Measurements from ENCODE around the gene PRR3.

The PRR3 gene

GRCh38 chr6:30571075-30571761 is 14.1 kb downstream of the PRR3 start, which contains the start of gene ABCF1:
Gene ABCF1 (plus strand): TSS chr6:30571442. CDS start chr6:30571488, 46 bp downstream.
- H3K27ac ChIP-seq: peak within 1 kb of the TSS; percentile 81

GRCh38 chr6:30571762-30572082 is 14.6 kb downstream of the PRR3 start:
- TF ChIP-seq CTCF (conservative IDR thresholded peaks at IDR 0.05) (no peak), ZFX (IDR thresholded peaks at IDR 0.05) (no peak)
- peak overlapping the region; percentile 81 for H3K27ac ChIP-seq

More at GRCh38 chr6:30571075-30571761, 14.1 kb downstream of the PRR3 start, which contains the start of gene ABCF1:
- peak; percentile 71; the same call in 1 of the 2 replicates for TF ChIP-seq ZFX (IDR thresholded peaks at IDR 0.05)
- no peak for TF ChIP-seq CTCF (conservative IDR thresholded peaks at IDR 0.05)

- TF ChIP-seq ZFX (IDR thresholded peaks at IDR 0.05): no peak
- TF ChIP-seq CTCF (conservative IDR thresholded peaks at IDR 0.05): no peak
- peak overlapping the region; percentile 81; the same call in 1 of the 2 replicates for H3K27ac ChIP-seq
Measured at GRCh38 chr6:30572148-30572547, 15.1 kb downstream of the PRR3 start.

GRCh38 chr6:30573113-30573512 is 16.0 kb downstream of the PRR3 start:
- no peak overlapping the region for H3K27ac ChIP-seq
- no peak for TF ChIP-seq ZFX (IDR thresholded peaks at IDR 0.05)
- no peak for TF ChIP-seq CTCF (conservative IDR thresholded peaks at IDR 0.05)

- no peak for TF ChIP-seq CTCF (conservative IDR thresholded peaks at IDR 0.05)
- TF ChIP-seq ZFX (IDR thresholded peaks at IDR 0.05): no peak
- H3K27ac ChIP-seq: no peak overlapping the region
Measured at GRCh38 chr6:30578051-30578450, 21.0 kb downstream of the PRR3 start.

- no peak overlapping the region for H3K27ac ChIP-seq
- TF ChIP-seq CTCF (conservative IDR thresholded peaks at IDR 0.05) (no peak), ZFX (IDR thresholded peaks at IDR 0.05) (no peak)
Measured at GRCh38 chr6:30583921-30584320, 26.8 kb downstream of the PRR3 start.

GRCh38 chr6:30589754-30590358 is 32.8 kb downstream of the PRR3 start:
- TF ChIP-seq CTCF (conservative IDR thresholded peaks at IDR 0.05) (no peak), ZFX (IDR thresholded peaks at IDR 0.05) (no peak)
- peak overlapping the region; percentile 60 for H3K27ac ChIP-seq
